Transverse colon (tissue), 4 donors: ENCODE results near the gene SHISA7. TPM values are rescaled to one million over a fixed set of nuclear protein-coding genes. Genes with fewer than 3 reads are reported as not detected.

Experiments
- DNase-seq: peaks from one replicate; pipeline ENCODE4 v3.0.0-alpha.2; 2019
- H3K27ac ChIP-seq, 4 donors: fragments of 200-600 bp; sonication (generic); 2 replicates each; pipeline ENCODE4 v1.5.1; 2016 to 2018; ENCODE audit warnings: inconsistent platforms in 4 of 4
- H3K27me3 ChIP-seq: fragments of 200-600 bp; sonication (generic); 2 replicates; pipeline ENCODE4 v1.5.1; 2017; ENCODE audit warnings: inconsistent platforms
- H3K36me3 ChIP-seq, 4 donors: fragments of 200-600 bp; sonication (generic); 2 replicates each; pipeline ENCODE4 v1.5.1; 2017 to 2019; ENCODE audit warnings: inconsistent platforms in 4 of 4
- H3K4me1 ChIP-seq, 4 donors: fragments of 200-600 bp; sonication (generic); 2 replicates each; pipeline ENCODE4 v1.5.1; 2017 to 2020; ENCODE audit warnings: inconsistent platforms in 4 of 4
- H3K4me3 ChIP-seq, 4 donors: fragments of 200-600 bp; sonication (generic); 1 replicate in 1 of 4; 2 replicates in 3 of 4; pipeline versions ENCODE4 v1.5.1 to v1.6.1; 2017 to 2019; ENCODE audit warnings: inconsistent platforms in 4 of 4
- H3K9me3 ChIP-seq, 2 donors: fragments of 200-600 bp; sonication (generic); 2 replicates each; pipeline ENCODE4 v1.5.1; 2017 to 2019; ENCODE audit warnings: inconsistent platforms in 2 of 2
- EP300 ChIP-seq: sonication (generic); formaldehyde crosslinking; IDR thresholded peaks from one replicate; pipeline ENCODE4 v1.6.1; 2017; ENCODE audit warnings: antibody characterized with exemption, low read depth
- POLR2A ChIP-seq: fragments of 450-650 bp; IDR thresholded peaks from one replicate; pipeline ENCODE4 v1.6.1; 2016; ENCODE audit warnings: antibody characterized with exemption, mild to moderate bottlenecking, moderate library complexity
- POLR2AphosphoS5 ChIP-seq, 3 donors: sonication (generic); formaldehyde crosslinking; IDR thresholded peaks; one replicate each; pipeline ENCODE4 v1.6.1; 2016; ENCODE audit warnings: antibody characterized with exemption in 3 of 3
- WGBS, 2 donors: methylation state at CpG; one replicate each; pipeline ENCODE4 v1.1.5; 2018; ENCODE audit warnings: low coverage in 1 of 2; 5-methylcytosine and 5-hydroxymethylcytosine counted together
- in situ Hi-C, 4 donors: fragments of 200-750 bp; cut with MboI; loops; one replicate each; pipeline versions ENCODE4 v1.15.0 to v1.15.1; 2017; ENCODE audit warnings: low sequenced_read_pairs in 3 of 4, low pct_ligation_motif_present in 1 of 4, low pct_unique_long_range_greater_than_20kb in 1 of 4
- intact Hi-C: fragments of 100-400 bp; cut with DNase I; formaldehyde crosslinking; loops from one replicate; pipeline ENCODE4 v1.15.1; 2023; ENCODE audit warnings: low total_unique reads
- total RNA-seq, 4 donors: library from RNA; depleted of rRNA; stranded (reverse); fragments of >200 nt; gene quantifications; one replicate each; pipeline ENCODE4 v1.1.0, GENCODE V29; 2016
- TF ChIP-seq, protein P1 (sequence below), 5 experiments: fragments of 200-600 bp in 3 of 5; fragments of 450-650 bp in 2 of 5; sonication (generic) in 3 of 5; IDR thresholded peaks; 1 replicate in 2 of 5; 2 replicates in 3 of 5; pipeline ENCODE4 v1.5.1; 2016 to 2017; ENCODE audit warnings: antibody characterized with exemption in 5 of 5, inconsistent platforms in 3 of 5, mild to moderate bottlenecking in 2 of 5, moderate library complexity in 1 of 5

The SHISA7 gene
- total RNA-seq, 4 donors from 2014 or later = 0.75 TPM; not detected in 3

DNA sequence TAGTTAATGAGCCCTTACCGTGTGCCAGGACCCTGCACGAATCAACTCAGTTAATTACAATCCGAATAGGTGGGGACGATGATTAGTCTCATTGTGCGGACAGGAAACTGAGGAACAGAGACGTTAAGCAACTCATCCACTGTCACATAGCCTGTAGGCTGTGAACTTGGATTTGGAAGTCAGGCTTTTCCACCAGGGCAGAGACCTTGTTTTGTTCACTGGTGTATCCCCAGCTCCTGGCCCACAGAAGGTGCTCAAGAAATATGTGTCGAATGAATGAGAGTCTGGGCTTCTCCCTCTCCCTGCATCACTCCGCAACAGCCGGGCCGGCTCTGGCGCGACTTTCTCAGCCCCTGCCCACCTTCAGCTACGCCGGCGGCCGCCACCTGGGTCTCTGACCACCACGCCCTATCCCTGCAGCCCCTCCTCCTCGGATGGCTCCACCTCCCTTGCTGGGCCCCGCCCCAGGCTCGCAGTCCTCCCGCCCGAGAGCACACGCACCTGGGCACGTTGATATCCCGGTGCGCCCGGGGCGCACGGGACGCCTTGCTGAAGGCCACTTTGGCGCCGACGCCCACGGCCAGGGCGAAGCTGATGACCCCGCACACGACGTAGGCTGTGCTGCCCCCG is 1.3 kb downstream of the SHISA7 start:
- no peak for TF ChIP-seq POLR2AphosphoS5 (IDR thresholded peaks at IDR 0.05)
- TF ChIP-seq EP300 = no peak
- TF ChIP-seq POLR2A = no peak
- TF ChIP-seq, protein P1, sequence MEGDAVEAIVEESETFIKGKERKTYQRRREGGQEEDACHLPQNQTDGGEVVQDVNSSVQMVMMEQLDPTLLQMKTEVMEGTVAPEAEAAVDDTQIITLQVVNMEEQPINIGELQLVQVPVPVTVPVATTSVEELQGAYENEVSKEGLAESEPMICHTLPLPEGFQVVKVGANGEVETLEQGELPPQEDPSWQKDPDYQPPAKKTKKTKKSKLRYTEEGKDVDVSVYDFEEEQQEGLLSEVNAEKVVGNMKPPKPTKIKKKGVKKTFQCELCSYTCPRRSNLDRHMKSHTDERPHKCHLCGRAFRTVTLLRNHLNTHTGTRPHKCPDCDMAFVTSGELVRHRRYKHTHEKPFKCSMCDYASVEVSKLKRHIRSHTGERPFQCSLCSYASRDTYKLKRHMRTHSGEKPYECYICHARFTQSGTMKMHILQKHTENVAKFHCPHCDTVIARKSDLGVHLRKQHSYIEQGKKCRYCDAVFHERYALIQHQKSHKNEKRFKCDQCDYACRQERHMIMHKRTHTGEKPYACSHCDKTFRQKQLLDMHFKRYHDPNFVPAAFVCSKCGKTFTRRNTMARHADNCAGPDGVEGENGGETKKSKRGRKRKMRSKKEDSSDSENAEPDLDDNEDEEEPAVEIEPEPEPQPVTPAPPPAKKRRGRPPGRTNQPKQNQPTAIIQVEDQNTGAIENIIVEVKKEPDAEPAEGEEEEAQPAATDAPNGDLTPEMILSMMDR (IDR thresholded peaks at IDR 0.05) = no peak
- H3K4me3 ChIP-seq = no peak overlapping the region
- peaks cover 95% of the 10 kb centered on the region for H3K27me3 ChIP-seq
- no peaks in the 10 kb centered on the region for H3K36me3 ChIP-seq
- 0 to 2% methylated on average over 3 to 31 of the region's 39 CpGs for WGBS, 2 donors
- in situ Hi-C loops = no loop called here
- peaks cover 0 to 24% (median 3%) of the 10 kb centered on the region in 4 donors for H3K4me1 ChIP-seq
- no peaks in the 10 kb centered on the region for H3K9me3 ChIP-seq
- no peak for DNase-seq
- no peak overlapping the region for H3K27ac ChIP-seq
- intact Hi-C loops = no loop called here

DNA sequence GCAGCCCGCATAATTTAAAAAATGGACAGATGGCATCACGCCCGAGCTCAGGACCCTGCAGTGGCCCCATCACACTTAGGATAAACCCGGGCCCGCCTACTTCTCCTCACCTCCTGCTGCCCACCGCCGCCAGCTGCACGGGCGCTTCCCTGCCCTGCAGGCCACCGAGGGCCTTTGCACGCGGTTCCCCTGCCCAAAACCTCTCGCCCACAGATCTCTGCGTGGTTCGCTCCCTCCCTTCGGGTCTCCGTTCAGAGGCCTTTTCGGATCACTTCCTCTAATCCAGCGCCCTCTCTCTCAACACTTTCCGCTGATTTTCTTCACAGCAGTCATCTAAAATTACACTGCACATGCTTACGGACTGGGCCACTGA is 1.8 kb downstream of the SHISA7 start:
- in situ Hi-C loops = no loop called here
- DNase-seq = no peak
- intact Hi-C loops = no loop called here
- Histone ChIP-seq H3K27ac (no peak overlapping the region), H3K27me3 (peaks cover 96% of the 10 kb centered on the region), H3K4me3 (no peak overlapping the region), H3K36me3 (no peaks in the 10 kb centered on the region), H3K9me3 (no peaks in the 10 kb centered on the region), H3K4me1 (peaks cover 0 to 24% (median 3%) of the 10 kb centered on the region in 4 donors)
- 4 to 9% methylated on average over 8 to 21 of the region's 21 CpGs for WGBS, 2 donors
- TF ChIP-seq POLR2A (no peak), EP300 (no peak), POLR2AphosphoS5 (IDR thresholded peaks at IDR 0.05) (no peak)
- TF ChIP-seq, protein P1 (IDR thresholded peaks at IDR 0.05) = no peak

DNA sequence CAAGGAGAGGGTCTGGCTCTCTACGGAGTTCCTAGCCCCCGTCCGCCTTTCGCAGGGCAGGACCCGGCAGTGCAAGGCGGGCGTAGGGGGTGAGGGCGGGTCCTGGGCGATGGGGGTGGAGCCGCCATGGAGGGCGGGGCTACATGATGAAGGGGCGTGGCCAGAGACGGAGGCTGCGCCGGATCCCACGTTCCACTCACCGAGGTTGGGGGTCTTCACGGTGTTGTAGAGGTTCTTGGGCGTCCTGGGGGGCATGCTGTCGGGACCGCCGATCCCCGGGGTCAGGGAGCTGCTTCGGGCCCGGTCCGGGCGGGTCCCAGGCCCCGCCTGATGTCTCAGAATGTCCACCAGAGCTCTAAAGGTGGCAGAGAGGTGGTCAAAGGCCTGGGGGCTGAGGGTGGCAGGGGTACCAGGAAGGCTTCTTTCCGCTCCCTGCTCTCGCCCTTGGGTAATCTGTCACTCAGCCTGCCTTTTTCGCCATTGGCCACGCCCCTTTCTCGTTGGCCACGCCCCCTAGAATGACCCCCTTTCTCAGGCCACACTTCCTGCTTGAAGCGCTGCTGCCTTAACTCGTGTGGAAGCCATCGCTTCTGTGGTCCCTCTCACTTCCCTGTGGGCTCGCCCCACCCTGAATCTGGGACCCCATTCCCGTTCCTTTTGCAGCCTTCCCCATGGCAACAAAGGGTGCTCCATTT is 2.5 kb downstream of the SHISA7 start:
- Histone ChIP-seq H3K4me3 (no peak overlapping the region), H3K4me1 (peaks cover 0 to 24% (median 3%) of the 10 kb centered on the region in 4 donors), H3K27me3 (peaks cover 98% of the 10 kb centered on the region), H3K27ac (no peak overlapping the region), H3K9me3 (no peaks in the 10 kb centered on the region), H3K36me3 (no peaks in the 10 kb centered on the region)
- intact Hi-C loops = no loop called here
- in situ Hi-C loops = no loop called here
- DNase-seq = no peak
- no peak for TF ChIP-seq EP300
- TF ChIP-seq POLR2A = no peak
- TF ChIP-seq, protein P1 (IDR thresholded peaks at IDR 0.05) = no peak
- no peak for TF ChIP-seq POLR2AphosphoS5 (IDR thresholded peaks at IDR 0.05)
- 21% methylated on average over 30 of the region's 39 CpGs; no CpG with 5 or more reads in 1 of the 2 donors for WGBS, 2 donors

DNA sequence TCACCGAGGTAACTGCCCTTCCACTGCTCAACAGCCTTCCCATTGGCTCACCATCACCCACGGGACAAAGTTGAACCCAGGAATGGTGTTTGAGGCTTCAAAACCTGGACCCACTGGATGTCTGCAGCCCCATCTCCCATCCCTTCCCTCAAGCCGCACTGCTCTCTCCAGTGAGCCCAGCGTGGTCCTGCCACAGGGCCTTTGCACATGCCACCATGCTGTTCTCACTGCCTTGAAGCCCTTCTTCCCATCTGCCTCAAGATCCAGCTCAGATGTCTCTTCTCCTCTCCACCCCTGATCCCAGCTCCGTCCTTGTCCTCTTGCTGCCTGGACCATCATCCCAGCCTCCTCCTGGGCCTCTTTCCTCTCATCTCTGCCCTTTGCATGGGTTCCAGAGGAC is 4.0 kb downstream of the SHISA7 start:
- in situ Hi-C loops = no loop called here
- no peaks in the 10 kb centered on the region for H3K36me3 ChIP-seq
- no peak for DNase-seq
- no peaks in the 10 kb centered on the region for H3K9me3 ChIP-seq
- 80 to 83% methylated on average over 2 to 5 of the region's 5 CpGs for WGBS, 2 donors
- TF ChIP-seq, protein P1 (IDR thresholded peaks at IDR 0.05) = no peak
- TF ChIP-seq EP300 = no peak
- no peak for TF ChIP-seq POLR2A
- no peak overlapping the region for H3K4me3 ChIP-seq
- peaks cover 0 to 24% (median 3%) of the 10 kb centered on the region in 4 donors for H3K4me1 ChIP-seq
- no peak overlapping the region for H3K27ac ChIP-seq
- intact Hi-C loops = no loop called here
- H3K27me3 ChIP-seq = peaks cover 82% of the 10 kb centered on the region
